ENCODE data around the gene DEDD2.

The DEDD2 gene

DNA sequence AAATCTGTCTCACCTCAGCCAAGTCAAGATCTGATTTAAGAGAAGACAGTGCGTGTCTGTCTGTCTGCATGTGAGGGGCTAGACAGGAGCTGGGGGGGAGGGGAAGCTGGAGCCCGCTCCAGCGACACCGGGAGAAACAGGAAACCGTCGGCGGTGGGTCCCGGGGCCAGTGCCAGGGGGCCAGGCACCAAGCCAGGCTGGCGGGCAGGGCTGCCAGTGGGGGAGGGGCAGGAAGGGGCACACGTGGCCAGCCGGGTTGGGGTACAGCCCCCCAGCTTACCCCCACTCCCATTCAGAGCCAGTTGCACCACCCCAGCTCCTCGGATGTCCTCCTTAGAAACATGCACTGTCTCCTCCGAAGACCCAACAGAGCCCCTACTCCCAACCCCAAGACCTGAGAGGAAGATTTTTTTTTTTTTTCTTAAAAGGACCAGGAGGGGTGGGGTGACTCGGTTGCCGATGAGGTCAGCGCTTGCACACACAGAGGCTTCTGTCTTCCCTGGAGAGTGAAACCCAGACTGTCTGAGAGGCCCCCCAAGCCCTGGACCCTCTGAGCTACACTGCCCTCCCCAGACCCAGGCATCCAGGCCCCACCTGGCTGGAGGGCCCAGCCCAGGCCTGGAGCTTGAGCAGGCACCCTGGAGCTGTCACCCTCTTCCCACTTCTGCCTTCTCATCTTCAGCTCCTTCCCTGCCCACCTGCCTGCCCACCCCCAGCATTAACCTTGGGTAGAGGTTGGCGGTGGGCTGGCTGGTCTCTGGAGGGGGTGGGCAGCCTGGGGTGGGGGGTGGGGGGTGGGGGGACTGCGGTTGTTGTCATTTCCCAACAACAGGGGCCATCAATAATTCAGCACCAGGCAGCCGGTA is 33.4 kb upstream of the DEDD2 start:
- CTCF ChIA-PET = interaction anchor here (0.6 to 1.7 kb wide), 3 partner anchors 21 to 118 kb away, joined by 3 to 9 read pairs (median 7); partner anchors contain the start of gene POU2F2
- DNase-seq (ENCODE audit: low spot score) = no peak
- TF ChIP-seq, protein P1, sequence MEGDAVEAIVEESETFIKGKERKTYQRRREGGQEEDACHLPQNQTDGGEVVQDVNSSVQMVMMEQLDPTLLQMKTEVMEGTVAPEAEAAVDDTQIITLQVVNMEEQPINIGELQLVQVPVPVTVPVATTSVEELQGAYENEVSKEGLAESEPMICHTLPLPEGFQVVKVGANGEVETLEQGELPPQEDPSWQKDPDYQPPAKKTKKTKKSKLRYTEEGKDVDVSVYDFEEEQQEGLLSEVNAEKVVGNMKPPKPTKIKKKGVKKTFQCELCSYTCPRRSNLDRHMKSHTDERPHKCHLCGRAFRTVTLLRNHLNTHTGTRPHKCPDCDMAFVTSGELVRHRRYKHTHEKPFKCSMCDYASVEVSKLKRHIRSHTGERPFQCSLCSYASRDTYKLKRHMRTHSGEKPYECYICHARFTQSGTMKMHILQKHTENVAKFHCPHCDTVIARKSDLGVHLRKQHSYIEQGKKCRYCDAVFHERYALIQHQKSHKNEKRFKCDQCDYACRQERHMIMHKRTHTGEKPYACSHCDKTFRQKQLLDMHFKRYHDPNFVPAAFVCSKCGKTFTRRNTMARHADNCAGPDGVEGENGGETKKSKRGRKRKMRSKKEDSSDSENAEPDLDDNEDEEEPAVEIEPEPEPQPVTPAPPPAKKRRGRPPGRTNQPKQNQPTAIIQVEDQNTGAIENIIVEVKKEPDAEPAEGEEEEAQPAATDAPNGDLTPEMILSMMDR (conservative IDR thresholded peaks at IDR 0.05; ENCODE audit: low read depth) = no peak
- H3K27ac ChIP-seq = peak overlapping the region; percentile 98
- POLR2A ChIA-PET (ENCODE audit: low non-redundant PET) = interaction anchor here (0.9 kb wide), 1 partner anchor 28 kb away, joined by 4 read pairs; no protein-coding TSS in a partner anchor

DNA sequence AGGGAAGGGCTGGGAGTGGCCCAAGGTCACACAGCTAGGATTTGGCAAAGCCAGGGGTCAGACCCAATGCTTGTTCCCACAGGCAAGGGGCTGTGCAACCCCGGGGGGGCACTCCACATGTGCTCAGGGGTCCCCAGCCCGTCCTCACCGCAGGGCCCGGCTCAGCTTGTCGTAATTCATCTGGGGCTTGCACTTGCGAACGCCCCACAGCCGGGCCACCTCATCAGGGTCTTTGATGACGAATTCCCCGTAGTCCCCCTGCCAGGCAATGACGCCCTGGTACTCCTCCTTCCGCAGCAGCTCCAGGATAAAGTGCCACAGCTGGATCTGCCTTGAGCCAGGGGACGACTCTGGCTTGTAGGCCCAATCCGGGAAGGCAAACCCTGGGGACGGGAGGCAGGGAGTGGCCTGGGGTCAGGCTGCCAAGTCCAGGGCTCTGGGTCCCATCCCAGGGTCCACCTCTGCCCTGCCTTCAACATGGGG is 32.7 kb upstream of the DEDD2 start:
- CTCF ChIA-PET = interaction anchor here (0.6 to 1.2 kb wide), 3 partner anchors 21 to 139 kb away, joined by 3 to 7 read pairs (median 3); partner anchors contain the start of gene POU2F2
- TF ChIP-seq, protein P1 (conservative IDR thresholded peaks at IDR 0.05; ENCODE audit: low read depth) = no peak
- H3K27ac ChIP-seq = peak overlapping the region; percentile 98
- DNase-seq (ENCODE audit: low spot score) = no peak
- POLR2A ChIA-PET (ENCODE audit: low non-redundant PET) = interaction anchor here (0.7 kb wide), 1 partner anchor 1274 kb away, joined by 3 read pairs; no protein-coding TSS in a partner anchor

DNA sequence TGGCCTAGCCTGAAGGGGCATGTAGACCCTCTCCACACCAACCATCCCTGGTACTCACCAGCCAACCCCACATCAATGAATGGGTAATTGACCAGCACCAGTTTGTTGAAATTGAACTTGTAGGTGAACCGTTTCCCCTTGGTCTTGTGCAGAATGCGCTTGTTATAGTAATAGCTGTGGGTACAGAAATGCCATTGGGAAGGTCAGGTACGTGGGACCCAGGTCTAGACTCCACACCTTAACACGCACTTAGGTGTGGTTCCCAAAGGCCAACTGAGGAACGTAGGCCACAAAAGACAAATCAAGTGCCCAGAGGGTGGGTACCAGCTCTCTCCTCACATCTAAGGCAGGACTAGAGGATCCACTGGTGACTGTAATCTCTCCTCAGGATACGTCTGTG is 32.3 kb upstream of the DEDD2 start:
- CTCF ChIA-PET = interaction anchor here (0.6 kb wide), 1 partner anchor 139 kb away, joined by 3 read pairs; no protein-coding TSS in a partner anchor
- no peak for DNase-seq (ENCODE audit: low spot score)
- POLR2A ChIA-PET (ENCODE audit: low non-redundant PET) = interaction anchor here (0.7 kb wide), 1 partner anchor 1275 kb away, joined by 3 read pairs; no protein-coding TSS in a partner anchor
- peak overlapping the region; percentile 98 for H3K27ac ChIP-seq
- TF ChIP-seq, protein P1 (conservative IDR thresholded peaks at IDR 0.05; ENCODE audit: low read depth) = no peak

DNA sequence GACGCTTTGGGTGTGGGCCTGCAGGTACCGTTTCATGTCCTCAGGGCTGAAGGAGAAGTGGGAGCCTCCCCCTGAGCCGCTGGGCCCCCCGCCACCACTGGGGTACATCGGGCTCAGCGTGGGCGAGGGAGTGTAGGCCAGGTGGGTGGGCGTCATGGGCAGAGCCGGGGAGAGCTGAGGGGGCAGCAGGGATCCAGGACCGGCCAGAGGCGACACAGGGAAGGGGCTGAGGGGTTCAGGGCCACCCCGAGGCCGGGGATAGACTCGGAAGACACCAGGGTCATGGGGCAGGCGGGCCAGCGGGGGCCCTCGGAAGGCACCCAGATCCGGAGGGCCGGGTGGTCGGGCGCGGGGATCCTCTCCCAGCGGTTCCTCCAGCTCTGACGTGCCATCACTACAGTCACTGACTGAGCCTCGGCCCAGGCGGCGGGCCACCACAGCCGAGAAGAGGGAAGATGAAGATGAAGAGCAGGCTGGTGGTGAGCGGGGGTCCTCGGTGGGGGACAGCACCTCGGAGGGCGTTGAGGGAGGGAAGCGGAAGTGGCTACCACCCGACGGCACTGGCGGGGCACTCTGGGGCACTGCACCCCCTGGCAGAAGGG is 31.8 kb upstream of the DEDD2 start:
- peak overlapping the region; percentile 98 for H3K27ac ChIP-seq
- CTCF ChIA-PET = interaction anchor here (3.6 kb wide), 1 partner anchor 30 kb away, joined by 15 read pairs; no protein-coding TSS in a partner anchor
- POLR2A ChIA-PET (ENCODE audit: low non-redundant PET) = no interaction called here
- TF ChIP-seq, protein P1 (conservative IDR thresholded peaks at IDR 0.05; ENCODE audit: low read depth) = no peak
- no peak for DNase-seq (ENCODE audit: low spot score)

DNA sequence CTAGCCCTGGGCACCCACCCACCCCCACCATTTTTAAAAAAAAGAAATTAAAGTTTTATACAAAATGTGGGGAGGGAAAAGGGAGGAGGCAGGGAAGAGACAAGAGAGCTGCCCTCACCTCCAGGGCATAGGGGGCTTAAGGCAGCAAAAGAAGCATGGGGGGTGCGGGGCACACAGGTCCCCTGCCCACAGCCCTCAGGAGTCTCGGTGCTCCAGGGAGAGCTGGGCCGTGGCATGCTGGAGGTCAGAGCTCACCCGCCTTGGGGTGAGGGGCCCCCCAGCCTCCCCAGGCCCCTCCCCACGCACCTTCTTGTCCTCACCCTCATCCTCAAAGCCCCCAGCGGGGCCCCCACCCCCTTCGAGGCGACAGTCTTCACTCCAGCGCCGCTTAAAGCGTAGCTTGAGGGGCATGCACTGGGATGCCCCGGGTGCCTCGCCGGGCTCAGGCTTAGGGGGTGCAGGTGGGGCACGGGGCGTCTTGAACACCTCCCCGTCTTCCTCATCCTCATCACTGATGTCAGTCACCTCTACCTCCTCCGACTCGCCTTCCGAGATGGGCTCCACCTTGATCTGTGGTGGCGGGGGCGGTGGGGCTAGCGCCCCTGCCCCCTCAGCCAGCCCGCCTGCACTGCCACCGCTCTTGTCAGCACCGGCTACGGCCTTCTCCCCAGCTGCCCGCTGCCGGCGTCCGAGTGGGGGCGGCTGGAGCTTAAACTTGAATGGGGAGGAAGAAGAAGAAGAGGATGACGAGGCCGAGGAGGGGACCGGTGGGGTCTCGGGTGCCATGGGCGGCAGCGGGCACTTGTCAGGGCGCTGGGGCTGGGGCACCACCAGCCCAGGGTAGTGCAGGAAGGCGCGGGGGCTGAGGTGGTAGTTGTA is 31.0 kb upstream of the DEDD2 start:
- POLR2A ChIA-PET (ENCODE audit: low non-redundant PET) = no interaction called here
- peak overlapping the region; percentile 98 for H3K27ac ChIP-seq
- TF ChIP-seq, protein P1 (conservative IDR thresholded peaks at IDR 0.05; ENCODE audit: low read depth) = no peak
- DNase-seq (ENCODE audit: low spot score) = no peak
- CTCF ChIA-PET = interaction anchor here (0.6 to 3.6 kb wide), 2 partner anchors 31 to 80 kb away, joined by 4 to 15 read pairs; no protein-coding TSS in a partner anchor

Measured in RWPE1 (cell line).